Measurements from ENCODE around the gene SLC17A2. TPM values are rescaled to one million over a fixed set of nuclear protein-coding genes. Genes with fewer than 3 reads are reported as not detected.

SLC17A2 gene
- total and polyA plus RNA-seq, 2 of the 8 experiments (the other 6 are each of a cell fraction or from before 2014, with no cell fraction given), result not detected

- WGBS, 2 experiments (ENCODE audit: extremely low coverage in 1 of 2, insufficient coverage in 1 of 2, insufficient read length in 1 of 2, insufficient replicate concordance in 2 of 2, low coverage in 1 of 2, low lambda C conversion rate in 2 of 2, missing lambda C conversion rate in 1 of 2), result 84% methylated on average over 3 of the region's 3 CpGs; no CpG with 5 or more reads in 1 of the 2 experiments
- H2AK5ac ChIP-seq (ENCODE audit: low read depth, low read length), result no peak overlapping the region
- DNase-seq (ENCODE audit: low read depth in 1 of 2, low spot score in 2 of 2) (no peak), FAIRE-seq (no peak)
- H3K4me3 ChIP-seq (ENCODE audit: extremely low read depth in 1 of 4, insufficient read depth in 2 of 4, low read depth in 3 of 4, low read length in 4 of 4), result no peak overlapping the region
- no peaks in the 10 kb centered on the region for H3K23me2 ChIP-seq (ENCODE audit: low read depth, low read length)
- H4K8ac ChIP-seq (ENCODE audit: extremely low read depth, insufficient read depth, low read length), result no peak overlapping the region
- no peak overlapping the region for H3K9ac ChIP-seq (replicated peaks in 1 of 4; ENCODE audit: extremely low read depth in 1 of 4, low read depth in 3 of 4, low read length in 3 of 4)
- no peak overlapping the region for H2BK15ac ChIP-seq (ENCODE audit: low read length)
- no peak overlapping the region for H3K4ac ChIP-seq (replicated peaks; ENCODE audit: insufficient read length, low read depth, low read length)
- H3K36me3 ChIP-seq (ENCODE audit: control insufficient read depth in 2 of 4, insufficient read depth in 4 of 4, low read length in 3 of 4), result no peaks in the 10 kb centered on the region
- H2BK20ac ChIP-seq (ENCODE audit: low read length), result no peak overlapping the region
- no peak overlapping the region for H4K5ac ChIP-seq (ENCODE audit: insufficient read length, low read depth, low read length)
- H2BK120ac ChIP-seq (replicated peaks; ENCODE audit: low read depth, low read length), result no peak overlapping the region
- ChIA-PET POLR2A (ENCODE audit: partially characterized antibody) (no interaction called here), CTCF (ENCODE audit: partially characterized antibody) (interaction anchor here (0.9 to 1.0 kb wide), 2 partner anchors 14 to 17 kb away, joined by 3 read pairs; no protein-coding TSS in a partner anchor)
- no peaks in the 10 kb centered on the region for H3K9me3 ChIP-seq (ENCODE audit: insufficient read depth in 2 of 2, low read depth in 1 of 2, low read length in 1 of 2)
- H3K23ac ChIP-seq (ENCODE audit: insufficient read length), result no peak overlapping the region
- no peaks in the 10 kb centered on the region for H3K79me1 ChIP-seq (ENCODE audit: low read depth, low read length)
- peak overlapping the region; percentile 7; the same call in 1 of the 2 replicates for H2AFZ ChIP-seq (ENCODE audit: low read length)
- H3K56ac ChIP-seq (replicated peaks; ENCODE audit: insufficient read length, low read depth, low read length), result no peak overlapping the region
- H3K14ac ChIP-seq (ENCODE audit: insufficient read length), result no peak overlapping the region
- H3K4me2 ChIP-seq (ENCODE audit: insufficient read depth in 1 of 2, low read depth in 2 of 2, low read length in 2 of 2), result no peak overlapping the region
- no peak overlapping the region for H3K27ac ChIP-seq (ENCODE audit: low read depth, low read length)
- no peaks in the 10 kb centered on the region for H3K79me2 ChIP-seq (ENCODE audit: control insufficient read depth in 1 of 2, insufficient read depth in 2 of 2, low read length in 2 of 2)
- no peak overlapping the region for H3K18ac ChIP-seq (ENCODE audit: extremely low read depth, low read length)
- H2BK5ac ChIP-seq (ENCODE audit: low read depth, low read length), result no peak overlapping the region
- H3K27me3 ChIP-seq (replicated peaks in 1 of 4; ENCODE audit: control insufficient read depth in 3 of 4, extremely low read depth in 1 of 4, insufficient read depth in 3 of 4, low read length in 3 of 4), result no peaks in the 10 kb centered on the region
- no peaks in the 10 kb centered on the region for H3K4me1 ChIP-seq (replicated peaks in 1 of 4; ENCODE audit: control insufficient read depth in 3 of 4, insufficient read depth in 4 of 4, low read length in 3 of 4)
- H2BK12ac ChIP-seq (ENCODE audit: low read depth, low read length), result no peak overlapping the region
- no peaks in the 10 kb centered on the region for H4K20me1 ChIP-seq (replicated peaks in 1 of 2; ENCODE audit: control insufficient read depth in 1 of 2, insufficient read depth in 2 of 2, low read length in 2 of 2)
- no peak overlapping the region for H4K91ac ChIP-seq (replicated peaks; ENCODE audit: insufficient read length, low read length)
- TF ChIP-seq SIRT6 (IDR thresholded peaks at IDR 0.05; ENCODE audit: low read length) (no peak), GTF2F1 (IDR thresholded peaks at IDR 0.05; ENCODE audit: borderline replicate concordance, low read depth, low read length) (no peak), NANOG (IDR thresholded peaks at IDR 0.05; ENCODE audit: insufficient read depth, low read depth, low read length, poor library complexity, severe bottlenecking) (no peak), HDAC6 (IDR thresholded peaks at IDR 0.05; ENCODE audit: low read depth, low read length) (no peak), ATF3 (IDR thresholded peaks at IDR 0.05; ENCODE audit: insufficient read depth, low read depth, low read length) (no peak), EZH2 (IDR thresholded peaks at IDR 0.05; ENCODE audit: low read depth, low read length, severe bottlenecking) (no peak), NRF1 (IDR thresholded peaks at IDR 0.05; ENCODE audit: low read depth, low read length) (no peak), CBX8 (IDR thresholded peaks at IDR 0.05; ENCODE audit: borderline replicate concordance, low read depth, low read length) (no peak), SAP30 (IDR thresholded peaks at IDR 0.05; ENCODE audit: insufficient read depth, insufficient replicate concordance, low read length) (no peak), SP2 (IDR thresholded peaks at IDR 0.05; ENCODE audit: low read length) (no peak), JUN (IDR thresholded peaks at IDR 0.05; ENCODE audit: low read depth, low read length) (no peak), SIX5 (IDR thresholded peaks at IDR 0.05; ENCODE audit: low read depth, low read length) (no peak)
These were observed 61.9 kb downstream of the SLC17A2 start for GRCh38 chr6:25868436-25869183.

Measured in H1 (cell line).